Measurements from ENCODE around the gene IRS1. TPM values are rescaled to one million over a fixed set of nuclear protein-coding genes. Genes with fewer than 3 reads are reported as not detected.
A peak's percentile ranks its signal among the peaks of the same experiment; 100 is the strongest.

The IRS1 gene
- total and polyA plus RNA-seq, 12 donors = 10.0 to 55.7 (median 25.0) TPM

GRCh38 chr2:226761195-226761583 is 38.4 kb downstream of the IRS1 start:
- no peak for DNase-seq
- Histone ChIP-seq H3K27me3 (no peaks in the 10 kb centered on the region), H3K4me3 (no peak overlapping the region), H3K9me3 (replicated peaks in 1 of 3) (no peaks in the 10 kb centered on the region), H3K4me1 (replicated peaks in 1 of 2) (peaks cover 14 to 46% of the 10 kb centered on the region in 2 donors), H3K36me3 (replicated peaks in 1 of 2) (no peaks in the 10 kb centered on the region), H3K27ac (peak overlapping the region in 1 of 5 donors; percentile 31)
- 78 to 86% (median 82%) methylated on average over 2 of the region's 2 CpGs for WGBS, 4 donors
- intact Hi-C loops (cut with DNase I) = no loop called here
- TF ChIP-seq POLR2A (IDR thresholded peaks at IDR 0.05) = no peak
- TF ChIP-seq, protein P1, sequence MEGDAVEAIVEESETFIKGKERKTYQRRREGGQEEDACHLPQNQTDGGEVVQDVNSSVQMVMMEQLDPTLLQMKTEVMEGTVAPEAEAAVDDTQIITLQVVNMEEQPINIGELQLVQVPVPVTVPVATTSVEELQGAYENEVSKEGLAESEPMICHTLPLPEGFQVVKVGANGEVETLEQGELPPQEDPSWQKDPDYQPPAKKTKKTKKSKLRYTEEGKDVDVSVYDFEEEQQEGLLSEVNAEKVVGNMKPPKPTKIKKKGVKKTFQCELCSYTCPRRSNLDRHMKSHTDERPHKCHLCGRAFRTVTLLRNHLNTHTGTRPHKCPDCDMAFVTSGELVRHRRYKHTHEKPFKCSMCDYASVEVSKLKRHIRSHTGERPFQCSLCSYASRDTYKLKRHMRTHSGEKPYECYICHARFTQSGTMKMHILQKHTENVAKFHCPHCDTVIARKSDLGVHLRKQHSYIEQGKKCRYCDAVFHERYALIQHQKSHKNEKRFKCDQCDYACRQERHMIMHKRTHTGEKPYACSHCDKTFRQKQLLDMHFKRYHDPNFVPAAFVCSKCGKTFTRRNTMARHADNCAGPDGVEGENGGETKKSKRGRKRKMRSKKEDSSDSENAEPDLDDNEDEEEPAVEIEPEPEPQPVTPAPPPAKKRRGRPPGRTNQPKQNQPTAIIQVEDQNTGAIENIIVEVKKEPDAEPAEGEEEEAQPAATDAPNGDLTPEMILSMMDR (IDR thresholded peaks at IDR 0.05) = no peak

DNA sequence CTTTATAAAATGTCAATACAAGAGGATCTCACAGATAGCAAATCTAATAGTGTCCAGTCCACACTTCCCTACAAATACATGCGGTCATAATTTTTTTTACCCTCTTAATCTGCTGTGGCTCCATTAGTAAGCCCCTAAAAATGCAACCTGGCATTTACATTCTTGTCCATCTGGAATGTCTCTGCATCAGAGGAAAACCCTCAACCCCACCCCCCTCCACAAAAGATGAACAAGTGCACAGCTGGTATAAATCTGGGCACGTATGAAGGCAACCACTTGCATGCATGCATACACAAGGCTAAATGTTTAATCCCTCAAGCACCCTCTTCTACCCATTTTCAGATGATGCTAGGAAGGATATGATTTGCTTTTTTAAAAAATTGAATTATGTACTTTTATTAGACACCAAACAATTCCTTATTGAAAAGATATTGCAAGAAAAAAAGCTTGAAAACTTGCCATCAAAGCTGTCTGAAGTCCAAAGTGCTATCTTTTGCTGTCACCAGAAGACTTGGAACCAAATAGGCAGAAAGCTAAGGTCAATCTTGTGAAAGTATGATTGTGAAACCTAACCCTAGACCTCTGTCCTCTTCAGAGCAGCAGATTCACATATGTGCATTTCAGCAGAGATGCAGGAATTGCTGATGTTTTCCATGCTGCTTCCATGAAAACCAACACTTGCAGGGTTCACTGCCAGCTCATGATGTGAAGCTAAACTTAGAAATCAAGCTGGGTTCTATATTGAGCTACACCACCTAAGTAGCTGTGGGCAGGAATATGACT is 39.0 kb downstream of the IRS1 start:
- TF ChIP-seq, protein P1 (IDR thresholded peaks at IDR 0.05) = no peak
- no peak for TF ChIP-seq POLR2A (IDR thresholded peaks at IDR 0.05)
- H3K4me1 ChIP-seq (replicated peaks in 1 of 2) = peaks cover 16 to 50% of the 10 kb centered on the region in 2 donors
- intact Hi-C loops (cut with DNase I) = no loop called here
- no peaks in the 10 kb centered on the region for H3K27me3 ChIP-seq
- H3K9me3 ChIP-seq (replicated peaks in 1 of 3) = no peaks in the 10 kb centered on the region
- H3K4me3 ChIP-seq = no peak overlapping the region
- 60 to 74% (median 70%) methylated on average over 2 of the region's 2 CpGs for WGBS, 4 donors
- peak in 1 of 7 donors; percentile 35 for DNase-seq
- no peaks in the 10 kb centered on the region for H3K36me3 ChIP-seq (replicated peaks in 1 of 2)
- H3K27ac ChIP-seq = peak overlapping the region in 1 of 5 donors; percentile 44

DNA sequence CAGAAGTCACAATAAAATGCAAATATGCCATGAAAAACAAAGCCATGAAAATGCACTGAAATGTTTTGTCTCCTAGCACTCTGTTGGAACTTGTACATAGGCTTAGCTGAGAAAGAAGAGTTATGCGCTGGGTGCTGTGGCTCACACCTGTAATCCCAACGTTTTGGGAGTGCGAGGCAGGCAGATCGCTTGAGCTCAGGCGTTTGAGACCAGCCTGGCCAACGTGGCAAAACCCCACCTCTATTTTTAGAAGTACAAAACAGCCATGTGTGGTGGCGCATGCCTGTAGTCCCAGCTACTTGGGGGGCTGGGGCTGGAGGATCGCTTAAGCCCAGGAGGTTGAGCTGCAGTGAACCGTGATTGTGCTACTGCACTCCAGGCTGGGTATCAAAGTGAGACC is 39.9 kb downstream of the IRS1 start:
- no peak for DNase-seq
- Histone ChIP-seq H3K4me1 (replicated peaks in 1 of 2) (peaks cover 17 to 58% of the 10 kb centered on the region in 2 donors), H3K27ac (no peak overlapping the region), H3K36me3 (replicated peaks in 1 of 2) (no peaks in the 10 kb centered on the region), H3K27me3 (no peaks in the 10 kb centered on the region), H3K4me3 (no peak overlapping the region), H3K9me3 (replicated peaks in 1 of 3) (no peaks in the 10 kb centered on the region)
- WGBS, 4 donors = 79 to 89% (median 85%) methylated on average over 9 of the region's 9 CpGs
- no peak for TF ChIP-seq POLR2A (IDR thresholded peaks at IDR 0.05)
- TF ChIP-seq, protein P1 (IDR thresholded peaks at IDR 0.05) = no peak
- intact Hi-C loops (cut with DNase I) = no loop called here

GRCh38 chr2:226758921-226759640 is 40.5 kb downstream of the IRS1 start:
- Histone ChIP-seq H3K36me3 (replicated peaks in 1 of 2) (no peaks in the 10 kb centered on the region), H3K4me1 (replicated peaks in 1 of 2) (peaks cover 17 to 62% of the 10 kb centered on the region in 2 donors), H3K9me3 (replicated peaks in 1 of 3) (no peaks in the 10 kb centered on the region), H3K27ac (peak overlapping the region; percentile 9 to 58 (median 26)), H3K27me3 (no peaks in the 10 kb centered on the region), H3K4me3 (no peak overlapping the region)
- no peak for DNase-seq
- intact Hi-C loops (cut with DNase I) = no loop called here
- 17 to 31% (median 24%) methylated on average over 3 of the region's 3 CpGs for WGBS, 4 donors
- TF ChIP-seq, protein P1 (IDR thresholded peaks at IDR 0.05) = no peak
- no peak for TF ChIP-seq POLR2A (IDR thresholded peaks at IDR 0.05)
